Hypothalamus (tissue), 51 donors: ENCODE results near the gene MPPED2.

ENCODE experiments used
- DNase-seq, 51 donors: peaks; one replicate each; lab custom pipeline; 2025; lab: John Stamatoyannopoulos, UW

The MPPED2 gene

DNA sequence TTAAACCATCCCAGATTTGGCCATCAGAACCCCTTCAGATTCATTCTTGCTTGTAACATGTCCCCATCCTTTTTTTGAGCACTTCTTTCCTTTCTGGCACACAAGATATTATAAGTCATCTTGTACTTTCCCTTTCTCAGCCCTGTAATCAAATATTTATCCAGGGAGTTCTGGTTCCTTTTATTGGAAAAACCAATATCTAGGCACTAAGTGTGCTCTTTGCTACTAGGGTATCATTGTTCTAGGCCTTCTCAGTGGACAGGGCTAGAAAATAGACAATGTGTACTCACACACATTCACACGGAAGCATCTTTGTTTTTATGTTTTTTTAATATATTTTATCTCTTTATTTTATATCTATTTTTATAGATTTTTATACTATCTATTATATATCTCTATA is 216.0 kb downstream of the MPPED2 start:
- DNase-seq, result no peak

DNA sequence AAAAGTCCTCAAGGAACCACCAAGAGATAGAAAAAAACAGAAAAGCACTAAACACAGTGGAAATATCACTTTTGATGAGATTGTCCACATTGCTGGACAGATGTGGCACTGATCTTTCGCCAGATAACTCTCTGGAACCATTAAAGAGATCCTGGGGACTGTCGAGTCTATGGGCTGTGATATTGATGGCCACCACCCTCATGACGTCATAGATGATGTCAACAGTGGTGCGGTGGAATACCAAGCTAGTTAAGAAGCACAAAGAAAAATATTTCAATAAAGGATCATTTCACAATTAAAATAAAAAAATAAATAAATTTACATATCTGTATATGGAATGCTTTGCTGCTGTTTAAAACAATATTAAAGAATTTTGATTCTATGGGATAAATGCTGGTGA is 217.8 kb downstream of the MPPED2 start:
- no peak for DNase-seq

- DNase-seq, result no peak
Measured at GRCh38 chr11:30365793-30366517, 220.2 kb downstream of the MPPED2 start.

DNA sequence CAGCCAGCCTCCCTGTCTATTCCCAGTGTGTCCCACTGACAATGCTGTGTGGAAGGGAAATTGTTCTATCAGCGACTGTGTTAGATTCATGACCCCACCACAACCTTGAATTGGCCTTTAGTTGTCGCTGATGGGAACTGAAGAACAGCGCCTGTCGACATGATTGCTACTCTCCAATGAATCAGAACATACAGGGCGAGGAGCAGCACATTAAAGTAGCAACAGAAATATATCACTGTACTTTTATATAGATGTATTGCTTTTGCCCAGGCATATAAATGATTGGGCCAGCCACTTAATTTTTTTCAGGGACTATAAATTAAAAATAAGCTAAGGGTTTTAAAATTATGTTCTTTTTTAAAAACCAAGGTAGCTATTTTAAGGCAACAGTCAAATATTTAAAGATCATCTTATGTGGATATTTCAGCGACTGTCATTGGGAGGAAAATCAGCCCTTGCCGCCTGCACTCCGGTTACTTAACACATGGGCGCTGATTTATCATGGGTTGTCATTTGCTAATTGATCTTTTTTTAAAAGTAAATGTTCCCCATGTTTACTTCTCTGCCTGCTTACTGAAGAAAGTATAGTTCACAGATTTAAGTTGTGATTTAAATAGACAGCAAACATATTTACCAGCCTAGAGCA is 221.2 kb downstream of the MPPED2 start:
- DNase-seq, result no peak

DNA sequence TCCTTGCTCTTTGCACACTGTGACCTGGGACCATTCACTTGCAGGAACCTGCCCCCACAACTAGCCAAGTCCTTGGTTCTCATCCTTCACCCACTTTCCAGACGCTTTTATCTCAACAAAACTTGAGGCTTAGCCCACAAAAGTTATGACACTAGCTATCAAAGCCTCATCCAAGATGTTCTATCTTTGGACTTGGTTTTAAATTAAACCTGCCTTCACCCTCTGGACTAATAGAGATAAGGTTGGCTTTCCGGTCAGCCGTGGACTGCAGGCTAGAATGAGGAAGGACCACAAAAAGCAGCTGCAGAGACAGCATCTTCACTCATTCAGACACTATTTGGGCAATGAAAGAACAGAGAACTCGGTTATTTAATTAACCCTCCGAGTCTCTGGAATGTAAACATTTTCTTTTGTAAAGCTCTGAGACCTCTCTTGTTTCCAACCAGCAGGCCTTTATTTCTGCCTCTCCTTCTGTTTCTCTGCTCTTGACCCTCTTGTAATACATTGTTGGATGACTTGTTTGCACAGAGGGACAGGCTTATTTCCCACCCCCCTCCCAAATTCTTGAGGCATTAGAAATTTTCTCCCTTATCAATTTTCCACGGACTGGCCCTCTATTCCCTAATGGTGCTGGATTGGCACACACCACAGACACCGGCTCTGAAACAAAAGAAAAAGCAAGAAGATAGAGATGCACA is 221.9 kb downstream of the MPPED2 start:
- no peak for DNase-seq

GRCh38 chr11:30360741-30361140 is 225.4 kb downstream of the MPPED2 start:
- no peak for DNase-seq
